Hippocampal formation (tissue), 2 donors: ENCODE data around the gene ITIH1.

Source experiments
- DNase-seq, 2 donors: peaks; one replicate each; lab custom pipeline; 2025; lab: John Stamatoyannopoulos, UW

The ITIH1 gene

GRCh38 chr3:52813810-52814209 lies 36.4 kb downstream of the ITIH1 start:
- DNase-seq = no peak

- DNase-seq = no peak
Measured at GRCh38 chr3:52816199-52816598, 38.8 kb downstream of the ITIH1 start.

- no peak for DNase-seq
Measured at GRCh38 chr3:52816654-52817053, 39.3 kb downstream of the ITIH1 start.

- DNase-seq = no peak
Measured at GRCh38 chr3:52817221-52817620, 39.8 kb downstream of the ITIH1 start.

- no peak for DNase-seq
Measured at GRCh38 chr3:52817860-52818259, 40.5 kb downstream of the ITIH1 start.

- no peak for DNase-seq
Measured at GRCh38 chr3:52819936-52820335, 42.5 kb downstream of the ITIH1 start.

- DNase-seq = no peak
Measured at GRCh38 chr3:52820736-52821135, 43.3 kb downstream of the ITIH1 start.

GRCh38 chr3:52822363-52822762 lies 45.0 kb downstream of the ITIH1 start:
- DNase-seq = no peak

- DNase-seq = no peak
Measured at GRCh38 chr3:52824037-52824436, 46.6 kb downstream of the ITIH1 start.

- DNase-seq = no peak
Measured at GRCh38 chr3:52827441-52827840, 50.0 kb downstream of the ITIH1 start.

GRCh38 chr3:52827866-52828376 lies 50.5 kb downstream of the ITIH1 start:
- no peak for DNase-seq

- DNase-seq = no peak
Measured at GRCh38 chr3:52829482-52829881, 52.1 kb downstream of the ITIH1 start.

- DNase-seq = no peak
Measured at GRCh38 chr3:52829906-52830463, 52.6 kb downstream of the ITIH1 start.

GRCh38 chr3:52830535-52831258 lies 53.3 kb downstream of the ITIH1 start, which contains the start of gene ITIH4:
Gene ITIH4, minus strand, starts transcription at chr3:52830672. Its CDS starts 30 bp downstream, at chr3:52830642.
- no peak for DNase-seq

GRCh38 chr3:52831500-52832301 lies 54.3 kb downstream of the ITIH1 start:
- no peak for DNase-seq

GRCh38 chr3:52833202-52833601 lies 55.8 kb downstream of the ITIH1 start:
- DNase-seq = no peak

- no peak for DNase-seq
Measured at GRCh38 chr3:52834871-52835501, 57.6 kb downstream of the ITIH1 start, which contains the start of gene MUSTN1. Gene MUSTN1, minus strand, starts transcription at chr3:52835019. Its CDS starts 71 bp downstream, at chr3:52834948.

- DNase-seq = no peak
Measured at GRCh38 chr3:52835766-52836470, 58.5 kb downstream of the ITIH1 start.

GRCh38 chr3:52836471-52836845 lies 59.1 kb downstream of the ITIH1 start:
- DNase-seq = no peak

- no peak for DNase-seq
Measured at GRCh38 chr3:52836986-52837385, 59.6 kb downstream of the ITIH1 start.

GRCh38 chr3:52838561-52839267 lies 61.3 kb downstream of the ITIH1 start:
- DNase-seq = no peak
